ENCODE results near the gene RALGPS1.

Gene RALGPS1

GRCh38 chr9:126965077-126965476 is 50.5 kb downstream of the RALGPS1 start:
- no peaks in the 10 kb centered on the region for H3K36me3 ChIP-seq (ENCODE audit: low read depth)
- DNase-seq (ENCODE audit: low spot score) (no peak), ATAC-seq (ENCODE audit: low read depth) (no peak)
- H3K27me3 ChIP-seq (ENCODE audit: insufficient read depth, poor library complexity, severe bottlenecking): no peaks in the 10 kb centered on the region
- TF ChIP-seq, protein P1, sequence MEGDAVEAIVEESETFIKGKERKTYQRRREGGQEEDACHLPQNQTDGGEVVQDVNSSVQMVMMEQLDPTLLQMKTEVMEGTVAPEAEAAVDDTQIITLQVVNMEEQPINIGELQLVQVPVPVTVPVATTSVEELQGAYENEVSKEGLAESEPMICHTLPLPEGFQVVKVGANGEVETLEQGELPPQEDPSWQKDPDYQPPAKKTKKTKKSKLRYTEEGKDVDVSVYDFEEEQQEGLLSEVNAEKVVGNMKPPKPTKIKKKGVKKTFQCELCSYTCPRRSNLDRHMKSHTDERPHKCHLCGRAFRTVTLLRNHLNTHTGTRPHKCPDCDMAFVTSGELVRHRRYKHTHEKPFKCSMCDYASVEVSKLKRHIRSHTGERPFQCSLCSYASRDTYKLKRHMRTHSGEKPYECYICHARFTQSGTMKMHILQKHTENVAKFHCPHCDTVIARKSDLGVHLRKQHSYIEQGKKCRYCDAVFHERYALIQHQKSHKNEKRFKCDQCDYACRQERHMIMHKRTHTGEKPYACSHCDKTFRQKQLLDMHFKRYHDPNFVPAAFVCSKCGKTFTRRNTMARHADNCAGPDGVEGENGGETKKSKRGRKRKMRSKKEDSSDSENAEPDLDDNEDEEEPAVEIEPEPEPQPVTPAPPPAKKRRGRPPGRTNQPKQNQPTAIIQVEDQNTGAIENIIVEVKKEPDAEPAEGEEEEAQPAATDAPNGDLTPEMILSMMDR (IDR thresholded peaks at IDR 0.05; ENCODE audit: poor library complexity, severe bottlenecking): no peak
- H3K9me3 ChIP-seq (ENCODE audit: severe bottlenecking): no peaks in the 10 kb centered on the region
- H3K4me3 ChIP-seq (ENCODE audit: severe bottlenecking): no peak overlapping the region
- no peak overlapping the region for H3K27ac ChIP-seq (ENCODE audit: poor library complexity, severe bottlenecking)
- no peaks in the 10 kb centered on the region for H3K4me1 ChIP-seq (ENCODE audit: insufficient read depth, poor library complexity, severe bottlenecking)

DNA sequence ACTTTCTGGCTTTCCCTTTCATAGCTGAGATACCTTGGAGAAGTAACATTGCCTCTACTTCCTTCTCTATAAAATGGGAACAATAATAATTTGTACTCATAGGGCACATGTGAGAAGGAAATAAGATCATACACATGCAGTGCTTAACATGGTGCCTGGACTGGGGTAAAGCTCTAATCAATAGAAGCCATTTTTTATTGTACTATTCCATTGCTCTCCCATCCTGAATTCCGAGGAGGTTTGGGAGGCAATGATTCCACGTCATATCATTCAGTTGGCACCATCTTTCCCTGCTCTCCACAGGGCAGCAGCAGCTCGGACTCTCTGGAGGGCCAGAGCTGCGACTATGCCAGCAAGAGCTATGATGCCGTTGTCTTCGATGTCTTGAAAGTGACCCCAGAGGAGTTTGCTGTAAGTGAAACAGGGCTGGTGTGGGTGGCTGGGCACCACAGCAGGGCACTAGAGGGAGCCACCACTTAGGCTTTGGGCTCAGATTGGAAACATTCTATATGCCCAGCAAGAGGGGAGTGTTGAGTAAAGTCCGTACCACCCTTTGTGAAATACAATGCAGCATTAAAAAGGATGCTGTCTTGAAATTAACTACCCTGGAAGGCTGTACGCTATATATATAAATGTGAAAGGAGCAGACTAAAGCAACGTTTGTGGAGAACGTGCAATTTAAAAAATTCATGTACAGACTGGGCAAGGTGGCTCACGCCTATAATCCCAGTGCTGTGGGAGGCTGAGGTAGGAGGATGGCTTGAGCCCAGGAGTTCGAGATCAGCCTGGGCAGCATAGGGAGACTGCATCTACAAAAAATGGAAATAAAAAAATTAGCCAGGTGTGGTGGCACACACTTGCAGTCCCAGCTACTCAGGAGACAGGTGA is 51.2 kb downstream of the RALGPS1 start:
- no peaks in the 10 kb centered on the region for H3K27me3 ChIP-seq (ENCODE audit: insufficient read depth, poor library complexity, severe bottlenecking)
- ATAC-seq (ENCODE audit: low read depth): peak; percentile 79; the same call in 2 of the 3 replicates
- no peaks in the 10 kb centered on the region for H3K9me3 ChIP-seq (ENCODE audit: severe bottlenecking)
- no peak overlapping the region for H3K4me3 ChIP-seq (ENCODE audit: severe bottlenecking)
- H3K36me3 ChIP-seq (ENCODE audit: low read depth): no peaks in the 10 kb centered on the region
- no peak for DNase-seq (ENCODE audit: low spot score)
- no peaks in the 10 kb centered on the region for H3K4me1 ChIP-seq (ENCODE audit: insufficient read depth, poor library complexity, severe bottlenecking)
- H3K27ac ChIP-seq (ENCODE audit: poor library complexity, severe bottlenecking): no peak overlapping the region
- TF ChIP-seq, protein P1 (IDR thresholded peaks at IDR 0.05; ENCODE audit: poor library complexity, severe bottlenecking): peak; percentile 86

- Histone ChIP-seq H3K4me1 (ENCODE audit: insufficient read depth, poor library complexity, severe bottlenecking) (no peaks in the 10 kb centered on the region), H3K27ac (ENCODE audit: poor library complexity, severe bottlenecking) (no peak overlapping the region), H3K4me3 (ENCODE audit: severe bottlenecking) (no peak overlapping the region), H3K36me3 (ENCODE audit: low read depth) (no peaks in the 10 kb centered on the region), H3K9me3 (ENCODE audit: severe bottlenecking) (no peaks in the 10 kb centered on the region), H3K27me3 (ENCODE audit: insufficient read depth, poor library complexity, severe bottlenecking) (no peaks in the 10 kb centered on the region)
- no peak for ATAC-seq (ENCODE audit: low read depth)
- TF ChIP-seq, protein P1 (IDR thresholded peaks at IDR 0.05; ENCODE audit: poor library complexity, severe bottlenecking): no peak
- no peak for DNase-seq (ENCODE audit: low spot score)
Observed at GRCh38 chr9:126971261-126971660, 56.7 kb downstream of the RALGPS1 start.

DNA sequence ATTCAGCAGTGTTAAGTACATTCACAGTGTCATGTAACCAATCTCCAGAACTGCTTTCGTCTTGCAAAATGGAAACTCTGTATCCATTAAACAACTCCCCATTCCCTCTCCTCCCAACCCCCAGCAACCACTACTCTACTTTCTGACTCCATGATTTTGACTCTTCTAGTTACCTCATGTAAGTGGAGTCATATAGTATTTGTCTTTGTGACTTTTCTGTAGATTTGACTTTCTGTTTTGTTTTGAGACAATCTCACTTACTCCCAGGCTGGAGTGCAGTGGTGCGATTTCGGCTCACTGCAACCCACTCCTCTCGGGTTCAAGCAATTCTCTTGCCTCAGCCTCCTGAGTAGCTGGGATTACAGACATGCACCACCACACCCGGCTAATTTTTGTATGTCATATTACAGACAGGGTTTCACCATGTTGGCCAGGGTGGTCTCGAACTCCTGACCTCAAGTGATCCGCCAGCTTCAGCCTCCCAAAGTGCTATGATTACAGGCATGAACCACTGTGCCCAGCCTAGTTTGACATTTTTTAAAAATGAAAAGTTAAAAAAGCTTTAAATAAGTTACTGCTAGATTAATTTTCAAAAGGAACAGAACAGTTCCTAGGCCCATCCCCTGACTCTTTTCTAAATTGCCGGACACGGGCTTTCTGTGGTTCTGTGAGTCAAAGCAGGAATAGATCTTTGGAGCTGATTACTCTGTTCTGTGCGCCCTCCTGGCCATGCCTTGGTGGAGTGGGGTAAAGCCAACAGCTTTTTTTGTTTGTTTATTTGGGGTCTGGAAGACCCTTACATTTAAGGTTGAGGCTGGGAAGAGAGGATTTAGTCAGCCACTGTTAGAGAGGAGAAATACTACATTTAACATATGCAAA is 59.3 kb downstream of the RALGPS1 start:
- Histone ChIP-seq H3K27me3 (ENCODE audit: insufficient read depth, poor library complexity, severe bottlenecking) (no peaks in the 10 kb centered on the region), H3K9me3 (ENCODE audit: severe bottlenecking) (no peaks in the 10 kb centered on the region), H3K36me3 (ENCODE audit: low read depth) (no peaks in the 10 kb centered on the region), H3K4me3 (ENCODE audit: severe bottlenecking) (no peak overlapping the region), H3K4me1 (ENCODE audit: insufficient read depth, poor library complexity, severe bottlenecking) (no peaks in the 10 kb centered on the region), H3K27ac (ENCODE audit: poor library complexity, severe bottlenecking) (no peak overlapping the region)
- no peak for DNase-seq (ENCODE audit: low spot score)
- TF ChIP-seq, protein P1 (IDR thresholded peaks at IDR 0.05; ENCODE audit: poor library complexity, severe bottlenecking): no peak
- ATAC-seq (ENCODE audit: low read depth): no peak
